ENCODE data around the gene TACC2. TPM values are rescaled to one million over a fixed set of nuclear protein-coding genes. Genes with fewer than 3 reads are reported as not detected.

The TACC2 gene
- total RNA-seq, 1 experiment from 2014 or later: 24.4 TPM

- H3K36me3 Mint-ChIP-seq (ENCODE audit: insufficient read depth, unreplicated experiment): no peaks in the 10 kb centered on the region
- CTCF ChIA-PET: no interaction called here
- no peak overlapping the region for H3K27ac Mint-ChIP-seq (ENCODE audit: unreplicated experiment)
Measured at GRCh38 chr10:122151121-122151694, 162.2 kb downstream of the TACC2 start.

DNA sequence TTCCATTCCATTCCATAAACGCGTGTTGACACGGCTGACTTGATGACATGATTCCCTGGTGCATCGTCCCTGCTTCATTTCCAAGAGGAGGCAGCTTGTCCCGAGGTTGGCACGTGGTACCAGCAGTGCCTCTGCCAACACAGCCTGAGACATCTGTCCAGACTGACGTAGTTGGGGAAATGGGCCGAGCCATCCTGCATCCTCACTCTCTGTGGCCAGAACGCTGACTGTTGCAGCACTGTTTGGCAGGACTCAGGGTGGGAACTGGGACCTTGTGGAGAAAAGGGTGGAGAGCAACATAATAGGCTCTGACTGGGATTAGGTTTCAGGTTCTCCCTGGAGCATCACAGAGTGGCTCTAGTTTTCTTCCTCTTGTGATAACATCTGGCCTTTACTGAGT, 163.6 kb downstream of the TACC2 start:
- no TSS peak for BruUV-seq (replicated peaks)
- CTCF ChIA-PET: no interaction called here

More at GRCh38 chr10:122151121-122151694, 162.2 kb downstream of the TACC2 start:
- Mint-ChIP-seq H3K9me3 (ENCODE audit: low read depth, unreplicated experiment) (no peaks in the 10 kb centered on the region), H3K4me3 (ENCODE audit: low read depth, unreplicated experiment) (no peak overlapping the region), H3K4me1 (ENCODE audit: low read depth, unreplicated experiment) (no peaks in the 10 kb centered on the region), H3K27me3 (ENCODE audit: unreplicated experiment) (no peaks in the 10 kb centered on the region)
- intact Hi-C loops (cut with micrococcal nuclease; ENCODE audit: unreplicated experiment): no loop called here
- TF ChIP-seq, protein P1, sequence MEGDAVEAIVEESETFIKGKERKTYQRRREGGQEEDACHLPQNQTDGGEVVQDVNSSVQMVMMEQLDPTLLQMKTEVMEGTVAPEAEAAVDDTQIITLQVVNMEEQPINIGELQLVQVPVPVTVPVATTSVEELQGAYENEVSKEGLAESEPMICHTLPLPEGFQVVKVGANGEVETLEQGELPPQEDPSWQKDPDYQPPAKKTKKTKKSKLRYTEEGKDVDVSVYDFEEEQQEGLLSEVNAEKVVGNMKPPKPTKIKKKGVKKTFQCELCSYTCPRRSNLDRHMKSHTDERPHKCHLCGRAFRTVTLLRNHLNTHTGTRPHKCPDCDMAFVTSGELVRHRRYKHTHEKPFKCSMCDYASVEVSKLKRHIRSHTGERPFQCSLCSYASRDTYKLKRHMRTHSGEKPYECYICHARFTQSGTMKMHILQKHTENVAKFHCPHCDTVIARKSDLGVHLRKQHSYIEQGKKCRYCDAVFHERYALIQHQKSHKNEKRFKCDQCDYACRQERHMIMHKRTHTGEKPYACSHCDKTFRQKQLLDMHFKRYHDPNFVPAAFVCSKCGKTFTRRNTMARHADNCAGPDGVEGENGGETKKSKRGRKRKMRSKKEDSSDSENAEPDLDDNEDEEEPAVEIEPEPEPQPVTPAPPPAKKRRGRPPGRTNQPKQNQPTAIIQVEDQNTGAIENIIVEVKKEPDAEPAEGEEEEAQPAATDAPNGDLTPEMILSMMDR (IDR thresholded peaks at IDR 0.05; ENCODE audit: unreplicated experiment): no peak
- no peak for DNase-seq
- no TSS peak for BruUV-seq (replicated peaks)

GRCh38 chr10:122154031-122154544, 165.1 kb downstream of the TACC2 start:
- Mint-ChIP-seq H3K27ac (ENCODE audit: unreplicated experiment) (no peak overlapping the region), H3K4me3 (ENCODE audit: low read depth, unreplicated experiment) (no peak overlapping the region), H3K9me3 (ENCODE audit: low read depth, unreplicated experiment) (no peaks in the 10 kb centered on the region), H3K4me1 (ENCODE audit: low read depth, unreplicated experiment) (no peaks in the 10 kb centered on the region), H3K27me3 (ENCODE audit: unreplicated experiment) (no peaks in the 10 kb centered on the region), H3K36me3 (ENCODE audit: insufficient read depth, unreplicated experiment) (no peaks in the 10 kb centered on the region)
- DNase-seq: no peak
- CTCF ChIA-PET: interaction anchor here (0.6 kb wide), 1 partner anchor 16 kb away, joined by 3 read pairs; no protein-coding TSS in a partner anchor
- no TSS peak for BruUV-seq (replicated peaks)
- TF ChIP-seq, protein P1 (IDR thresholded peaks at IDR 0.05; ENCODE audit: unreplicated experiment): no peak
- intact Hi-C loops (cut with micrococcal nuclease; ENCODE audit: unreplicated experiment): no loop called here

More for the DNA sequence above, 163.6 kb downstream of the TACC2 start:
- no peak for DNase-seq
- TF ChIP-seq, protein P1 (IDR thresholded peaks at IDR 0.05; ENCODE audit: unreplicated experiment): no peak
- Mint-ChIP-seq H3K4me3 (ENCODE audit: low read depth, unreplicated experiment) (no peak overlapping the region), H3K27ac (ENCODE audit: unreplicated experiment) (no peak overlapping the region), H3K36me3 (ENCODE audit: insufficient read depth, unreplicated experiment) (no peaks in the 10 kb centered on the region), H3K27me3 (ENCODE audit: unreplicated experiment) (no peaks in the 10 kb centered on the region), H3K4me1 (ENCODE audit: low read depth, unreplicated experiment) (no peaks in the 10 kb centered on the region), H3K9me3 (ENCODE audit: low read depth, unreplicated experiment) (no peaks in the 10 kb centered on the region)
- intact Hi-C loops (cut with micrococcal nuclease; ENCODE audit: unreplicated experiment): no loop called here

- no peaks in the 10 kb centered on the region for H3K9me3 Mint-ChIP-seq (ENCODE audit: low read depth, unreplicated experiment)
- H3K36me3 Mint-ChIP-seq (ENCODE audit: insufficient read depth, unreplicated experiment): no peaks in the 10 kb centered on the region
- H3K27me3 Mint-ChIP-seq (ENCODE audit: unreplicated experiment): no peaks in the 10 kb centered on the region
- H3K27ac Mint-ChIP-seq (ENCODE audit: unreplicated experiment): no peak overlapping the region
- no TSS peak for BruUV-seq (replicated peaks)
- H3K4me1 Mint-ChIP-seq (ENCODE audit: low read depth, unreplicated experiment): no peaks in the 10 kb centered on the region
- TF ChIP-seq, protein P1 (IDR thresholded peaks at IDR 0.05; ENCODE audit: unreplicated experiment): no peak
- intact Hi-C loops (cut with micrococcal nuclease; ENCODE audit: unreplicated experiment): no loop called here
- CTCF ChIA-PET: no interaction called here
- no peak for DNase-seq
- H3K4me3 Mint-ChIP-seq (ENCODE audit: low read depth, unreplicated experiment): no peak overlapping the region
Measured at GRCh38 chr10:122154545-122155366, 165.8 kb downstream of the TACC2 start.
